ENCODE data around the gene E2F4. TPM values are rescaled to one million over a fixed set of nuclear protein-coding genes. Genes with fewer than 3 reads are reported as not detected.

E2F4 gene
- total and polyA plus RNA-seq, 2 of the 13 experiments (the other 11 are each of a cell fraction or from before 2014, with no cell fraction given) = 84.8 to 91.2 TPM

DNA sequence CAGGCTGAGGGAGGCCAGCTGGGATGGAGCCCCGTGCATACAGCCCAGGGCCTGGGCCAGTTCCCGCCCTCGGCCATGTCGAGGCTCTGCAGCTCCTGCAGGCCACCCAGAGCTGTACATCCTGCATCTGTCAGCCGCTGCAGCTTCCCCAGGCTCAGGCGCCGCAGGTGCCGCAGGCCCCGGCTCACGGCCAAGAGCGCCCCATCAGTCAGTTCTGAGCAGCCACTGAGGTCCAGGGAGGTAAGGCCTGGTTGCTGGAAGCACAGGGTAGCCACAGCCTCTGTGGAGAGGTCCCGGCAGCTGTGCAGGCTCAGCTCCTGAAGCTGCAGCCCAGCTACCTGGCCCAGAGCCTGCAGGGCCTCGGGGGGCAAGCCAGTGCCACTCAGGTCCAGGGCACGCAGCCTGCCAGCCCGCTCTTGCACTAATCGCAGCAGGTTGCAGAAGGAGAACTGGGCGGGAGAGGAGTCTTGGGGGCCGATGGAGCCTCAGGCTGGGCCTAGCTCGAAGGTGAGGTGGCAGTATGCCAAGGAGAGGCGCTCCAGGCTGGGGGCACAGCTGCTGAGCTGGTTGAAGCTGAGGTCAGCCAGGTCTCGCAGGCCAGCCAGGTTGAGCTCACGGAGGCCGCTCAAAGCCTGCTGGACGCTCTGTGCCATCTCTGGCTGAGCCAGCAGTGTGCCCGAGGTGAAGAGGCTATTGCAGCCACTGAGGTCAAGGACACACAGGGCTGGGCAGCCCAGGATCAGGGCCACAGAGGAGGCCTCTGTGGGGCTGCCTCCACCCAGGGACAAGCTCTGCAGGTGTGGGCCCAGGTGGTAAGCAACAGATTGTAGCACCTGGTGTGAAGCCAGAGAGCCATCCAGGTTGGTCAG, 18.3 kb downstream of the E2F4 start (continued):
- no peak for TF ChIP-seq ZNF607 (CRISPR knock-in tag; IDR thresholded peaks at IDR 0.05; ENCODE audit: borderline replicate concordance)
- TF ChIP-seq ZNF484 (CRISPR knock-in tag; IDR thresholded peaks at IDR 0.05; ENCODE audit: borderline replicate concordance, low read depth) = no peak
- TF ChIP-seq, protein P1, sequence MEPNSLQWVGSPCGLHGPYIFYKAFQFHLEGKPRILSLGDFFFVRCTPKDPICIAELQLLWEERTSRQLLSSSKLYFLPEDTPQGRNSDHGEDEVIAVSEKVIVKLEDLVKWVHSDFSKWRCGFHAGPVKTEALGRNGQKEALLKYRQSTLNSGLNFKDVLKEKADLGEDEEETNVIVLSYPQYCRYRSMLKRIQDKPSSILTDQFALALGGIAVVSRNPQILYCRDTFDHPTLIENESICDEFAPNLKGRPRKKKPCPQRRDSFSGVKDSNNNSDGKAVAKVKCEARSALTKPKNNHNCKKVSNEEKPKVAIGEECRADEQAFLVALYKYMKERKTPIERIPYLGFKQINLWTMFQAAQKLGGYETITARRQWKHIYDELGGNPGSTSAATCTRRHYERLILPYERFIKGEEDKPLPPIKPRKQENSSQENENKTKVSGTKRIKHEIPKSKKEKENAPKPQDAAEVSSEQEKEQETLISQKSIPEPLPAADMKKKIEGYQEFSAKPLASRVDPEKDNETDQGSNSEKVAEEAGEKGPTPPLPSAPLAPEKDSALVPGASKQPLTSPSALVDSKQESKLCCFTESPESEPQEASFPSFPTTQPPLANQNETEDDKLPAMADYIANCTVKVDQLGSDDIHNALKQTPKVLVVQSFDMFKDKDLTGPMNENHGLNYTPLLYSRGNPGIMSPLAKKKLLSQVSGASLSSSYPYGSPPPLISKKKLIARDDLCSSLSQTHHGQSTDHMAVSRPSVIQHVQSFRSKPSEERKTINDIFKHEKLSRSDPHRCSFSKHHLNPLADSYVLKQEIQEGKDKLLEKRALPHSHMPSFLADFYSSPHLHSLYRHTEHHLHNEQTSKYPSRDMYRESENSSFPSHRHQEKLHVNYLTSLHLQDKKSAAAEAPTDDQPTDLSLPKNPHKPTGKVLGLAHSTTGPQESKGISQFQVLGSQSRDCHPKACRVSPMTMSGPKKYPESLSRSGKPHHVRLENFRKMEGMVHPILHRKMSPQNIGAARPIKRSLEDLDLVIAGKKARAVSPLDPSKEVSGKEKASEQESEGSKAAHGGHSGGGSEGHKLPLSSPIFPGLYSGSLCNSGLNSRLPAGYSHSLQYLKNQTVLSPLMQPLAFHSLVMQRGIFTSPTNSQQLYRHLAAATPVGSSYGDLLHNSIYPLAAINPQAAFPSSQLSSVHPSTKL (CRISPR knock-in tag; IDR thresholded peaks at IDR 0.05) = no peak
- TF ChIP-seq, protein P2, sequence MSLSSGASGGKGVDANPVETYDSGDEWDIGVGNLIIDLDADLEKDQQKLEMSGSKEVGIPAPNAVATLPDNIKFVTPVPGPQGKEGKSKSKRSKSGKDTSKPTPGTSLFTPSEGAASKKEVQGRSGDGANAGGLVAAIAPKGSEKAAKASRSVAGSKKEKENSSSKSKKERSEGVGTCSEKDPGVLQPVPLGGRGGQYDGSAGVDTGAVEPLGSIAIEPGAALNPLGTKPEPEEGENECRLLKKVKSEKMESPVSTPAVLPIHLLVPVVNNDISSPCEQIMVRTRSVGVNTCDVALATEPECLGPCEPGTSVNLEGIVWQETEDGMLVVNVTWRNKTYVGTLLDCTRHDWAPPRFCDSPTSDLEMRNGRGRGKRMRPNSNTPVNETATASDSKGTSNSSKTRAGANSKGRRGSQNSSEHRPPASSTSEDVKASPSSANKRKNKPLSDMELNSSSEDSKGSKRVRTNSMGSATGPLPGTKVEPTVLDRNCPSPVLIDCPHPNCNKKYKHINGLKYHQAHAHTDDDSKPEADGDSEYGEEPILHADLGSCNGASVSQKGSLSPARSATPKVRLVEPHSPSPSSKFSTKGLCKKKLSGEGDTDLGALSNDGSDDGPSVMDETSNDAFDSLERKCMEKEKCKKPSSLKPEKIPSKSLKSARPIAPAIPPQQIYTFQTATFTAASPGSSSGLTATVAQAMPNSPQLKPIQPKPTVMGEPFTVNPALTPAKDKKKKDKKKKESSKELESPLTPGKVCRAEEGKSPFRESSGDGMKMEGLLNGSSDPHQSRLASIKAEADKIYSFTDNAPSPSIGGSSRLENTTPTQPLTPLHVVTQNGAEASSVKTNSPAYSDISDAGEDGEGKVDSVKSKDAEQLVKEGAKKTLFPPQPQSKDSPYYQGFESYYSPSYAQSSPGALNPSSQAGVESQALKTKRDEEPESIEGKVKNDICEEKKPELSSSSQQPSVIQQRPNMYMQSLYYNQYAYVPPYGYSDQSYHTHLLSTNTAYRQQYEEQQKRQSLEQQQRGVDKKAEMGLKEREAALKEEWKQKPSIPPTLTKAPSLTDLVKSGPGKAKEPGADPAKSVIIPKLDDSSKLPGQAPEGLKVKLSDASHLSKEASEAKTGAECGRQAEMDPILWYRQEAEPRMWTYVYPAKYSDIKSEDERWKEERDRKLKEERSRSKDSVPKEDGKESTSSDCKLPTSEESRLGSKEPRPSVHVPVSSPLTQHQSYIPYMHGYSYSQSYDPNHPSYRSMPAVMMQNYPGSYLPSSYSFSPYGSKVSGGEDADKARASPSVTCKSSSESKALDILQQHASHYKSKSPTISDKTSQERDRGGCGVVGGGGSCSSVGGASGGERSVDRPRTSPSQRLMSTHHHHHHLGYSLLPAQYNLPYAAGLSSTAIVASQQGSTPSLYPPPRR (CRISPR knock-in tag; IDR thresholded peaks at IDR 0.05; ENCODE audit: borderline replicate concordance) = no peak
- no peak for TF ChIP-seq CHD2 (IDR thresholded peaks at IDR 0.05; ENCODE audit: low read depth, low read length)
- TF ChIP-seq, protein P3, sequence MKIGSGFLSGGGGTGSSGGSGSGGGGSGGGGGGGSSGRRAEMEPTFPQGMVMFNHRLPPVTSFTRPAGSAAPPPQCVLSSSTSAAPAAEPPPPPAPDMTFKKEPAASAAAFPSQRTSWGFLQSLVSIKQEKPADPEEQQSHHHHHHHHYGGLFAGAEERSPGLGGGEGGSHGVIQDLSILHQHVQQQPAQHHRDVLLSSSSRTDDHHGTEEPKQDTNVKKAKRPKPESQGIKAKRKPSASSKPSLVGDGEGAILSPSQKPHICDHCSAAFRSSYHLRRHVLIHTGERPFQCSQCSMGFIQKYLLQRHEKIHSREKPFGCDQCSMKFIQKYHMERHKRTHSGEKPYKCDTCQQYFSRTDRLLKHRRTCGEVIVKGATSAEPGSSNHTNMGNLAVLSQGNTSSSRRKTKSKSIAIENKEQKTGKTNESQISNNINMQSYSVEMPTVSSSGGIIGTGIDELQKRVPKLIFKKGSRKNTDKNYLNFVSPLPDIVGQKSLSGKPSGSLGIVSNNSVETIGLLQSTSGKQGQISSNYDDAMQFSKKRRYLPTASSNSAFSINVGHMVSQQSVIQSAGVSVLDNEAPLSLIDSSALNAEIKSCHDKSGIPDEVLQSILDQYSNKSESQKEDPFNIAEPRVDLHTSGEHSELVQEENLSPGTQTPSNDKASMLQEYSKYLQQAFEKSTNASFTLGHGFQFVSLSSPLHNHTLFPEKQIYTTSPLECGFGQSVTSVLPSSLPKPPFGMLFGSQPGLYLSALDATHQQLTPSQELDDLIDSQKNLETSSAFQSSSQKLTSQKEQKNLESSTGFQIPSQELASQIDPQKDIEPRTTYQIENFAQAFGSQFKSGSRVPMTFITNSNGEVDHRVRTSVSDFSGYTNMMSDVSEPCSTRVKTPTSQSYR (CRISPR knock-in tag; IDR thresholded peaks at IDR 0.05; ENCODE audit: borderline replicate concordance) = no peak
- no peak; the same call in 1 of the 2 replicates for TF ChIP-seq ZNF205 (CRISPR knock-in tag; IDR thresholded peaks at IDR 0.05)
- TF ChIP-seq, protein P4, sequence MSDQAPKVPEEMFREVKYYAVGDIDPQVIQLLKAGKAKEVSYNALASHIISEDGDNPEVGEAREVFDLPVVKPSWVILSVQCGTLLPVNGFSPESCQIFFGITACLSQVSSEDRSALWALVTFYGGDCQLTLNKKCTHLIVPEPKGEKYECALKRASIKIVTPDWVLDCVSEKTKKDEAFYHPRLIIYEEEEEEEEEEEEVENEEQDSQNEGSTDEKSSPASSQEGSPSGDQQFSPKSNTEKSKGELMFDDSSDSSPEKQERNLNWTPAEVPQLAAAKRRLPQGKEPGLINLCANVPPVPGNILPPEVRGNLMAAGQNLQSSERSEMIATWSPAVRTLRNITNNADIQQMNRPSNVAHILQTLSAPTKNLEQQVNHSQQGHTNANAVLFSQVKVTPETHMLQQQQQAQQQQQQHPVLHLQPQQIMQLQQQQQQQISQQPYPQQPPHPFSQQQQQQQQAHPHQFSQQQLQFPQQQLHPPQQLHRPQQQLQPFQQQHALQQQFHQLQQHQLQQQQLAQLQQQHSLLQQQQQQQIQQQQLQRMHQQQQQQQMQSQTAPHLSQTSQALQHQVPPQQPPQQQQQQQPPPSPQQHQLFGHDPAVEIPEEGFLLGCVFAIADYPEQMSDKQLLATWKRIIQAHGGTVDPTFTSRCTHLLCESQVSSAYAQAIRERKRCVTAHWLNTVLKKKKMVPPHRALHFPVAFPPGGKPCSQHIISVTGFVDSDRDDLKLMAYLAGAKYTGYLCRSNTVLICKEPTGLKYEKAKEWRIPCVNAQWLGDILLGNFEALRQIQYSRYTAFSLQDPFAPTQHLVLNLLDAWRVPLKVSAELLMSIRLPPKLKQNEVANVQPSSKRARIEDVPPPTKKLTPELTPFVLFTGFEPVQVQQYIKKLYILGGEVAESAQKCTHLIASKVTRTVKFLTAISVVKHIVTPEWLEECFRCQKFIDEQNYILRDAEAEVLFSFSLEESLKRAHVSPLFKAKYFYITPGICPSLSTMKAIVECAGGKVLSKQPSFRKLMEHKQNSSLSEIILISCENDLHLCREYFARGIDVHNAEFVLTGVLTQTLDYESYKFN (CRISPR knock-in tag; conservative IDR thresholded peaks at IDR 0.05) = no peak
- no peak for TF ChIP-seq ZNF546 (CRISPR knock-in tag; conservative IDR thresholded peaks at IDR 0.05)
- TF ChIP-seq MTF2 (CRISPR knock-in tag; IDR thresholded peaks at IDR 0.05; ENCODE audit: borderline replicate concordance) = 0 out of 2 replicates have a peak, but pooled peaks have one; percentile 28
- TF ChIP-seq ZNF766 (CRISPR knock-in tag; IDR thresholded peaks at IDR 0.05; ENCODE audit: borderline replicate concordance) = 0 out of 2 replicates have a peak, but pooled peaks have one; percentile 34
- no peak for TF ChIP-seq ZNF282 (IDR thresholded peaks at IDR 0.05; ENCODE audit: partially characterized antibody)
